BLaER1 (cell line): ENCODE data around the gene PRELID1.

Source experiments
- H3K27ac ChIP-seq: shearing (Covaris generic); formaldehyde crosslinking; 2 replicates; pipeline ENCODE4 v1.8.1; 2022
- H3K27me3 ChIP-seq: shearing (Covaris generic); formaldehyde crosslinking; 2 replicates; pipeline ENCODE4 v1.8.1; 2022
- H3K36me3 ChIP-seq: shearing (Covaris generic); formaldehyde crosslinking; 2 replicates; pipeline ENCODE4 v1.8.1; 2022
- H3K4me1 ChIP-seq: shearing (Covaris generic); formaldehyde crosslinking; 2 replicates; pipeline ENCODE4 v1.8.1; 2022
- H3K4me2 ChIP-seq: shearing (Covaris generic); formaldehyde crosslinking; 2 replicates; pipeline ENCODE4 v1.8.1; 2022
- H3K4me3 ChIP-seq: shearing (Covaris generic); formaldehyde crosslinking; 2 replicates; pipeline ENCODE4 v1.8.1; 2022
- H3K9ac ChIP-seq: shearing (Covaris generic); formaldehyde crosslinking; 2 replicates; pipeline ENCODE4 v1.8.1; 2022
- H3K9me3 ChIP-seq: shearing (Covaris generic); formaldehyde crosslinking; 2 replicates; pipeline ENCODE4 v1.8.1; 2022
- H4K20me1 ChIP-seq: shearing (Covaris generic); formaldehyde crosslinking; 2 replicates; pipeline ENCODE4 v1.8.1; 2022
- Cebpa-rat ChIP-seq: shearing (Covaris generic); IDR thresholded peaks from 2 replicates; pipeline ENCODE4 v1.8.1; 2022

PRELID1 gene

GRCh38 chr5:177306674-177307543 lies 3.3 kb downstream of the PRELID1 start:
- peaks cover 55% of the 10 kb centered on the region for H3K36me3 ChIP-seq
- peak overlapping the region; percentile 100 for H3K4me2 ChIP-seq
- peaks cover 78% of the 10 kb centered on the region for H4K20me1 ChIP-seq
- TF ChIP-seq Cebpa-rat: peak; percentile 82
- peak overlapping the region; percentile 92 for H3K4me3 ChIP-seq
- H3K9me3 ChIP-seq: no peaks in the 10 kb centered on the region
- H3K4me1 ChIP-seq: peaks cover 74% of the 10 kb centered on the region
- no peaks in the 10 kb centered on the region for H3K27me3 ChIP-seq
- H3K9ac ChIP-seq: peak overlapping the region; percentile 98
- H3K27ac ChIP-seq: peak overlapping the region; percentile 97

- no peak for TF ChIP-seq Cebpa-rat
- Histone ChIP-seq H3K4me3 (peak overlapping the region; percentile 92), H3K9ac (peak overlapping the region; percentile 98), H3K36me3 (peaks cover 52% of the 10 kb centered on the region), H3K27ac (peak overlapping the region; percentile 97), H4K20me1 (peaks cover 83% of the 10 kb centered on the region), H3K4me1 (peaks cover 71% of the 10 kb centered on the region), H3K27me3 (no peaks in the 10 kb centered on the region), H3K9me3 (no peaks in the 10 kb centered on the region), H3K4me2 (peak overlapping the region; percentile 100)
Observed at GRCh38 chr5:177307544-177308363, 4.2 kb downstream of the PRELID1 start.

- no peaks in the 10 kb centered on the region for H3K27me3 ChIP-seq
- H3K9me3 ChIP-seq: no peaks in the 10 kb centered on the region
- peak overlapping the region; percentile 92 for H3K4me3 ChIP-seq
- peak overlapping the region; percentile 97 for H3K27ac ChIP-seq
- H3K4me1 ChIP-seq: peaks cover 81% of the 10 kb centered on the region
- H3K36me3 ChIP-seq: peaks cover 52% of the 10 kb centered on the region
- H3K9ac ChIP-seq: peak overlapping the region; percentile 98
- H3K4me2 ChIP-seq: peak overlapping the region; percentile 100
- peaks cover 92% of the 10 kb centered on the region for H4K20me1 ChIP-seq
- TF ChIP-seq Cebpa-rat: no peak
Observed at GRCh38 chr5:177308740-177309139, 5.1 kb downstream of the PRELID1 start.

- Histone ChIP-seq H3K9me3 (no peaks in the 10 kb centered on the region), H3K9ac (peak overlapping the region; percentile 98), H3K4me1 (peaks cover 85% of the 10 kb centered on the region), H3K36me3 (peaks cover 52% of the 10 kb centered on the region), H3K27ac (peak overlapping the region; percentile 97), H3K4me3 (peak overlapping the region; percentile 92), H4K20me1 (peaks cover 92% of the 10 kb centered on the region), H3K27me3 (no peaks in the 10 kb centered on the region), H3K4me2 (peak overlapping the region; percentile 100)
- TF ChIP-seq Cebpa-rat: no peak
Observed at GRCh38 chr5:177309351-177310191, 6.0 kb downstream of the PRELID1 start.

- peaks cover 79% of the 10 kb centered on the region for H3K4me1 ChIP-seq
- peaks cover 48% of the 10 kb centered on the region for H3K36me3 ChIP-seq
- no peaks in the 10 kb centered on the region for H3K9me3 ChIP-seq
- H4K20me1 ChIP-seq: peaks cover 92% of the 10 kb centered on the region
- H3K4me2 ChIP-seq: peak overlapping the region; percentile 100
- peak overlapping the region; percentile 92 for H3K4me3 ChIP-seq
- H3K27me3 ChIP-seq: no peaks in the 10 kb centered on the region
- TF ChIP-seq Cebpa-rat: no peak
- H3K9ac ChIP-seq: peak overlapping the region; percentile 98
- H3K27ac ChIP-seq: peak overlapping the region; percentile 97
Observed at GRCh38 chr5:177310332-177310731, 6.7 kb downstream of the PRELID1 start.

- Histone ChIP-seq H3K4me2 (peak overlapping the region; percentile 100), H3K27ac (peak overlapping the region; percentile 97), H3K4me3 (peak overlapping the region; percentile 92), H3K9ac (peak overlapping the region; percentile 98), H4K20me1 (peaks cover 86% of the 10 kb centered on the region), H3K9me3 (no peaks in the 10 kb centered on the region), H3K27me3 (no peaks in the 10 kb centered on the region), H3K36me3 (peaks cover 43% of the 10 kb centered on the region), H3K4me1 (peaks cover 74% of the 10 kb centered on the region)
- no peak for TF ChIP-seq Cebpa-rat
Observed at GRCh38 chr5:177310757-177311391, 7.3 kb downstream of the PRELID1 start.

- peak overlapping the region; percentile 97 for H3K27ac ChIP-seq
- peak overlapping the region; percentile 100 for H3K4me2 ChIP-seq
- peaks cover 81% of the 10 kb centered on the region for H4K20me1 ChIP-seq
- H3K9me3 ChIP-seq: no peaks in the 10 kb centered on the region
- TF ChIP-seq Cebpa-rat: no peak
- peak overlapping the region; percentile 92 for H3K4me3 ChIP-seq
- peaks cover 69% of the 10 kb centered on the region for H3K4me1 ChIP-seq
- no peaks in the 10 kb centered on the region for H3K27me3 ChIP-seq
- H3K36me3 ChIP-seq: peaks cover 41% of the 10 kb centered on the region
- peak overlapping the region; percentile 98 for H3K9ac ChIP-seq
Observed at GRCh38 chr5:177311392-177311722, 7.8 kb downstream of the PRELID1 start.

GRCh38 chr5:177311723-177312648 lies 8.4 kb downstream of the PRELID1 start, which contains the start of gene MXD3:
Gene MXD3 (minus strand): TSS chr5:177311898. CDS start chr5:177311830, 68 bp downstream.
- Histone ChIP-seq H3K4me3 (peak within 1 kb of the TSS; percentile 92), H4K20me1 (peaks cover 76% of the 10 kb centered on the region), H3K9me3 (no peaks in the 10 kb centered on the region), H3K4me1 (peaks cover 62% of the 10 kb centered on the region), H3K27ac (peak within 1 kb of the TSS; percentile 97), H3K36me3 (peaks cover 37% of the 10 kb centered on the region), H3K27me3 (no peaks in the 10 kb centered on the region), H3K9ac (peak within 1 kb of the TSS; percentile 98), H3K4me2 (peak within 1 kb of the TSS; percentile 100)
- TF ChIP-seq Cebpa-rat: no peak
